Activated CD4-positive, CD25-positive, alpha-beta regulatory T cell treated with anti-CD3 and anti-CD28 coated beads, Interleukin-2, amount 50 U/mL, for 72 hours (primary cell): Measurements from ENCODE around the gene OOSP1.
"Not testable (repeated sequence)": the region's sequence is repeated elsewhere in the genome, so short reads cannot be mapped to it uniquely, and the experiment has no call there.

Experiments used
- DNase-seq: peaks from one replicate; pipeline ENCODE4 v3.0.0; 2021

The OOSP1 gene, protein sequence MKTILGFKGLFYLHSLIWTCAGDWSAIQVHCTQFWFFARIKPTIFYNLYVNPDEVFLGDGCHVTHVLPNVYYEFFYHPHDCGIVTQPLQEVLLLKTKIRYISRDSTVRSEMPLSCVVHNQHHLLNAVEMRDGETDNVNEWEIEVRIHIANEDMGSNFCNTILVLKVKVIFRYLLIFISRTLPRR

DNA sequence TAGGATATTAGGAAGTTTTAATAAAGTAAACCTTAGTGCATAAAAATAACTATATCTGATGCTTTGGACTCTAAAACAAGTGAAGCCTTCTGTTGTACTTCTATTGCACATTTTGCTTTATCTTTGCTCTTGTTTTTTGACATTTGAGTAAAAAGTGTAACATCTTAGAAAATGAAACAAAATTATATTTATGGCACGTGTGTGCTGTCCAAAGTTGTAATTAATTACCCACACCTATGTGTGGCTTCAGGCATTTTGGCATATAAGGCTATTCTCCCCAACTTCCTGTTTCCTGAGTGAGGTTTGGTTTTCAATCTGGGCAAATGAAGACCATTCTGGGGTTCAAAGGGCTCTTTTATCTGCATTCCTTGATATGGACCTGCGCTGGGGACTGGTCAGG, at the start of gene OOSP1:
Gene OOSP1 (plus strand): TSS at position 301 of the 400 bp plus-strand sequence. CDS start 23 bp downstream, at position 324.
- DNase-seq: no peak

DNA sequence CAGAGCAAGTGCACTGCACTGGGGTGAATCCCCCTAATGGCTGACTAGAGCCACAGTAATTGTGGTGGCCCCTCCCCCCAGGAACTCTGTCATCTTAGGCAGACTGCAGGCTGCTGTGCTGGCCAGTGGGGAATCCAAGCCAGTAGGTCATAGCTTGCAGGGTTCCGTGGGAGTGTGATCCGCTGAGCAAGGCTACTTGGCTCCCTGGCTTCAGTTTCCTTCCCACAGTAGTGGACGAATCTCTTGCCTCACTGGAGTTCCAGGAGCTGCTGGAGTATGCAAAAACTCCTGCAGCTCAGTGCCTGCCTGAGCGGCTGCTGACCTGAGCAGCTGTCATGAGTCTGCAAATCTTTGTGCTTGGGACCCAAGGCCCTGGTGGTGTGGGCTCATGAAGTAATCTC, 46.5 kb upstream of the OOSP1 start:
- no peak for DNase-seq

DNA sequence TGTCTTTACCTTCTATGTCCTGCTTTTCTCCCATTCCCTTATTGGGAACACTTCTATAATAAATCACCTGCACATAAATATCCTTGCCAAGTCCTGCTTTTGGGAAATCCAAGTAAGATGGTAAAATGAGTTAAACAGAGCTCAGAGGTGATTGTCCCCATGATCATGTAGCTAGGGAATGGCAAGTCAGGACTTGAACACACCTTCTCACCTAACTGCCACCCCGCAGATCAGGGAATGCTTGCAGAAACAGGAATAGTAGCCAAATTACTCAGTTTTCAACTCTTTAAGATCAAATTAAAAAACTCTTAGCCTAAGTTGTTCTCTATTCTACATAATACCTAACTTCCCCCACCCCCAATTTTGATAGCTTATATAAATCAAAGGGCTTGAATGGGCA, 43.6 kb upstream of the OOSP1 start:
- no peak for DNase-seq

DNA sequence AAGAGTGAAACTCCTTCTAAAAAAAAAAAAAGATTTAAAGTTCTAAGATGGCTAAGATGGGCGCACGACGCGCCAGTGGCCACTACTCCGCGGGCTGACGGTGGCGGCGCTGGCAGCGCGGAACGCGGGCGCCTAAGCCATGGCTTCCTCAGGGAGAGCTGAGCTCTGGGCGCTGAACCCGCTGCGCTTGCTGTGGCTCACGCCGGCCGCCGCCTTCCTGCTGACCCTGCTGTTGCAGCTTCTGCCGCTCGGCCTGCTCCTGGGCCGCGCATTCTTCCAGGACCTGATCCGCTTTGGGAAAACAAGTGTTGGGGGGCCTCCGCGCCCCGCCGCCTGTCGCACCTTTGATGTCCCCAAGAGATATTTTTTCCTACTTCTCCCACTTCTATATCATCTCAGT, 40.2 kb upstream of the OOSP1 start:
- DNase-seq: no peak

DNA sequence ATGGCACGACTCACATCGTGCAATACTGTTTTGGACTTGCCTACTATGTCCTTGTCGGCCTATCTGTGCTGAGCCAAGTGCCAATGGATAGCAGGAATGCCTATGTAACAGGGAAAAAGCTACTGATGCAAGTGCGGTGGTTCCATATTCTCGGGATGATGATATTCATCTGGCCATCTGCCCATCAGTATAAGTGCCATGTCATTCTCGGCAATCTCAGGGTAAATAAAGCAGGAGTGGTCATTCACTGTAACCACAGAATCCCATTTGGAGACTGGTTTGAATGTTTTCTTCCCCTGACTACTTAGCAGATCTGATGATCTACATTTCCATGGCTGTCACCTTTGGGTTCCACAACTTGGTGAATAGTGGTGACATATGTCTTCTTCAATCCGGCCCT, 39.6 kb upstream of the OOSP1 start:
- DNase-seq: no peak

DNA sequence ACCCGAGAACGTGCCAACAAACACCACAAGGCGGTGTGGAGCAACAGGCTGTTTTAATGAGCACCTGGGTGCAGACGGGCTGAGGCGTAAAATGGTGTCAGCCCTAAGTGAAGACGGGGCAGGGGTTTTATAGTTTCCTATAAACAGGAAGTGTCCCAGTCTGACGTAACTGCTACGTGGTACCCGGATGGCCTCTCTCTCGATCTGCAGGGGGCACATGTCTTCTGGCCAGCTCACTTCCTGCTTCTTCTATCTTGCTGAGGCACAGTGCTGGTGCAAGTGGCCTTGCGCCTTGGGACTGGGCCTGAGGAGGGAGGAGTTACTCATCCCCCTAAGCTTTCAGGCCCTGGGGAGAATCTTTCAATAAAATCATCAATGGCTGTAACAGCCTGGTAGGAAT, 38.7 kb upstream of the OOSP1 start:
- DNase-seq: no peak

DNA sequence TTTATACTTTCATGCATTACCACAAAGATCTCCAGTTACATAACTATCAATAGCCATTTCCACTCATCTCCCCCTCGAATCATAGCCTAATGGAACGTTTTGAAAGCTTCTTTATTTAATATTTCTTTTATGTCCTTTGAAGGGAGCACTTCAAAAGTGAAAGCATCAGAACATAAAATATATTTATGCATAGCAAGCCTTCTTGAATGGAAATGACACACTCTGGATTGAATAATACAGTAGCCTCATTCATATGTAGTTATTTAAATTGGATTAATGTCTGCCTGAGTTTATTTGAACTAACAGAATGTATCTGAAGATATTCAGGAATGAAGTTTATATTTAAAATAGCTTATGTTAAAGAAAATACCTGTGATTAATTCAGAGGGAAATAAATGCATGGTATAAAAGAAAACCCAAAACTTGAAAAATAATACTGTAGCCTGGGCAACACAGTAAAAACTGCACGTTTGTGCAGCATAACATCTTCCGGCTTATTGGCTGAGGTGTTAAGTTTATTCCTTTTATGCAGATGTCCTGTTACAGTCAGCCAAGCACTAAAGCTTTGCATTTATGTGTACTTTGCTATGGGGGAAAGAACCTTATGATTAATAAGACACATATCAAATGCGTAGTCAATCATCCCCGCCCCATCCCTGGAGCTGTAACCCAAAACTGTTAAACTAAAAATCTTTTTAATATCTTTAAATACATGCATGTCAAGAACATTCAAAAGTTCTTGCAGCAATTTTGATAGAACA, 37.7 kb upstream of the OOSP1 start:
- no peak for DNase-seq

DNA sequence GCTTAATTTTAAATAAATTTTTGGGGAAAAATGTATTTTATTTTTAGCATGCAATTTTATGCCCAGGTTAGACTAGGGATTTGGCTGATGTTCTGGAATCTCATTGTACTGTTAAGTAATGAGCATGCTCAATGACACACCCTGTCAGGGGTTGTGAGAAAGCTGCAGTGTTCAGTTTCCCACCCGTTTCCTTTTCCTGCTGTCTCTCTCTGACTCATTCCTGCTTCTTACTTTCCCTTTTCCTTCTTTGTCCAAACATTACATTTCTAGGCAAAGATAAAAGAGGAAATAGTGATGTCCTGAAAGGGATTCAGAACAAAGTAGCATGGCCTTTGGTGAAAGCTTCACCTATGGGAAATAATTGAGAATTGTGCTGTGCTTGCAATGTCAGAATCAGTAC, 36.9 kb upstream of the OOSP1 start:
- no peak for DNase-seq

DNA sequence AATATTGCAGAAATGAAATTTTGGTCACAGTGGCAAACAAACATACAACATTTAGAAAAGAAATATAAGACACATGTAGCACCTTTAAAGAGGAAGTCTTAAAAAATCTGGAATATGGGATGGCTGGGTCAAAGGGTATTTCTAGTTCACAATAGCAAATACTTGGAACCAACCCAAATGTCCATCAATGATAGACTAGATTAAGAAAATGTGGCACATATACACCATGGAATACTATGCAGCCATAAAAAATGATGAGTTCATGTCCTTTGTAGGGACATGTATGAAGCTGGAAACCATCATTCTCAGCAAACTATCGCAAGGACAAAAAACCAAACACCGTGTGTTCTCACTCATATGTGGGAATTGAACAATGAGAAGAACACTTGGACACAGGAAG, 34.7 kb upstream of the OOSP1 start:
- not testable (repeated sequence) for DNase-seq

DNA sequence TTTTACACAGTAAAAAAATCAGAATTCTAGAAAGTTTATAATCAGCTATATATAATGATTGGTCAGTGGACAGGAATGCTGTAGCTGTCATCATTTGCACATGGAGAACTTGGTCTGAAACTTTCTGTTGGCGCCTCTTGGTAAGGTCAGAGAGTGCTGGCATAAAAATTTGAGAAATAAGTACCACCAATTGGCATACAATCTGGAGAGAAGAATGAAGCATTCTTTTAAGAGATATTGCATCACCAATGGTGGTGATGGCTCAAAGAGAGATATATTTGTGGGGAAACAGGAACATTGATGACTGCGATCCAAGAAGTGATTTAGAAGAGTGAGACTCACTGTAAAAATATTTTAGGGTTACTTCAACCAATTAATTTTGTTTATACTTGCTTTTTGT, 19.8 kb upstream of the OOSP1 start:
- no peak for DNase-seq

DNA sequence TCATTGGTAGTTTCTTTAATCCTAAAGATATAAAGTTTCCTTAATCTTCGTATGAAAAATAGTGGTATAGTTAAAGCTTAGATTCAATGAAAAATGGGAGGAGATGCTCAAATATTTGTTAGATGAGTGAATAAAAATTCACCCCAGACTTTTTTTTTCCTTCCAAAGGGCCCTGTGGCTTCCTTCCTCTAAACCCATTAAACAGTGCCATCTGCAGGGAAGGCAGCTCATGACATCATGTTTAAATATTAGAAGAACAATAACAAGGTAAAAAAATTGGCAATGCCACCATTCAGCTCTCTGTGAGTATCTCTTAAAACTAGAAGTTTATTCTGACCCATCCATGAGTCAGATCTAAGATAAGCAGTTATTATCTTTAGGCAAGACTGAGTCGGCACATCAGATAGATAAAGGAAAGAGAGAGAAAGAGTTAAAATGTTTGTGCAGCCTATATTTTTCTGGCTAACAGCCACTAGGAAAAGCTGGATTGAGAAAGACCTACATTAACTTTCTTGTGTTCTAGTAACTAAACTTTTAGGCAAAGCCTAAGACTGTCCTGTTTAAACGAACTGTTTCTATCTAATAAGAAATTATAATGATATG, 19.1 kb upstream of the OOSP1 start:
- DNase-seq: no peak

DNA sequence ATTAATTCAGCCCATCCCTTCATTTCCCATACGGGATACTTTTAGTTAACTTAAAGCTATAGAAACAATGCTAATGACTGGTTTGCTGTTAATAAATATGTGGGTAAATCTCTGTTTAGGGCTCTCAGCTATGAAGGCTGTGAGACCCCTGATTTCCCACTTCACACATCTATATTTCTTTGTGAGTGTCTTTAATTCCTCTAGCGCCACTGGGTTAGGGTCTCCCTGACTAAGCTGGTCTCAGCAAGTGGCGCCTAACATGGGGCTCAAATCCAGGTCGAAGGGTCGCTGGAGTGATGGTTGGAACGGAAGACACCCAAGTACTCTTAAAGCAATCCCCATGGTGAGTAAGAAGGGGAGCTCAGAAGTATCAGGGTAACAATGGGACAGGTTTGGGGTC, 14.4 kb upstream of the OOSP1 start:
- DNase-seq: no peak

DNA sequence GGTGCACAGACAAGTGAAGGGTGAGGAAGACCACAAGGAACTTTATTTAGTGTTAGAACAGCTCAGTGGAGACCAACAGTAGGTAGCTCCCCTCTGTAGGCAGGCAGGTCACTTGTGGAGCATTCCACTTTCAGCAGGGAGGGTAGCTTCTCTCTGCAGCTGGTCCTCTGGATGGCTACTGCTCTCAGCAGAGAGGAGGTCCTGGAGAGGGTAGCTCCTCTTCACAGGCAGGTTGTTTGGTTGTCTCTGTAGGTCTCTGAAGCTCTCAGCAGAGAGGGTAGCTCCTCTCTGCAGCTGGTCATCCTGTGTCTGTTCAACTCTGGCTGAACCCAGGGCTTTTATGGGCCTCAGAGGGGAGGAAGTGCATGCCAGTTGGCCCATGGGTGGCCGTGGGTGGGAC, 6.5 kb upstream of the OOSP1 start:
- no peak for DNase-seq

DNA sequence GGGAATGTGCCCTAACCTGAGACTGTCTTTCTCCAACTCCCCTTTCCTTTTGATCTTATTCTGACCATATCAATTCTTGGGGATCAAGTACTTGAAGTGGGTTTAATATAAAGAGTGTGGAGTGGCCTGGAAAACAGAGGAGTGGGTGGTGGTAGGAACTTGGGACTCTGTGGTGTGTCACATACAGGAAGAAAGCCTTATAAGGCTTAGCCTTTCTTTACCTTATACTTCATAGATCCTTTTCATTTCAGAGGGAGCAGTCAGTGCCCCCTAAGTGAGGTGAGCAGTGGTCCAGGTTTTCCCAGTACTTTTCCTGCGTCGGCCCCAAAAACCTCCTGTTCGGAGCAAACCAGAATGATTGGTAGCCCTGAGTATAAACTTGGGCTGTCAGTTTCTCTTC, 486 bp downstream of the OOSP1 start:
- DNase-seq: no peak

DNA sequence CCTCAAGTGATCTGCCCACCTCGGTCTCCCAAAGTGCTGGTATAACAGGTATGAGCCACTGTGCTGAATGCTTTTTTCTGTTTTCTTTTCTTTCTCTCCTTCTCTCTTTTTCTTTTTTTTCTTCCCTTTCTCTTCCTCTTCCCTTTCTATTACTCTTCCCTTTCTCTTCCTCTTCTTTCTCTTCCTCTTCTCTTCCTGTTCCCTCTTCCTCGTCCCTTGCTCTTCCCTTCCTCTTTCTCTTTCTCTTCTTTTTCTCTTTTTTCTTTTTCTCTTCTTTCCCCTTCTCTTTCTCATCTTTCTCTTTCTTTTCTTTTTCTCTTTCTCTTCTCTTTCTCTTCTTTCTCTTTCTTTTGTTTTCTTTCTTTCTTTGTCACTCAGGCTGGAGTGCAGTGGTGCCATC, 1.2 kb downstream of the OOSP1 start:
- no peak for DNase-seq

DNA sequence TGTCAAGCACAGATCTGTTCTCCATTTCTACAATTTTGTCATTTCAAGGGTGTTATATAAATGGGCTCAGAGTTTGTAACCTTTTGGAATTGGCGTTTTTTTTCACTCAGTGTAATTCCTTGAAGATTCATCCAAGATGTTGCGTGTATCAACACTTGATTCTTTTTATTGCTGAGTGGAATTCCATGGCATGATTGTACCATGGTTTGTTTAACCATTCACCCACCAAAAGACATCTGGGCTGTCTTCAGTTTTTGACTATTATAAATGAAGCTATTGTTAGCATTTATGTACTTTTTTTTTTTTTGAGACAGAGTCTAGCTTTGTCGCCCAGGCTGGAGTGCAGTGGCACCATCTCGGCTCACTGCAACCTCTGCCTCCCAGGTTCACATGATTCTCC, 2.9 kb downstream of the OOSP1 start:
- DNase-seq: no peak

DNA sequence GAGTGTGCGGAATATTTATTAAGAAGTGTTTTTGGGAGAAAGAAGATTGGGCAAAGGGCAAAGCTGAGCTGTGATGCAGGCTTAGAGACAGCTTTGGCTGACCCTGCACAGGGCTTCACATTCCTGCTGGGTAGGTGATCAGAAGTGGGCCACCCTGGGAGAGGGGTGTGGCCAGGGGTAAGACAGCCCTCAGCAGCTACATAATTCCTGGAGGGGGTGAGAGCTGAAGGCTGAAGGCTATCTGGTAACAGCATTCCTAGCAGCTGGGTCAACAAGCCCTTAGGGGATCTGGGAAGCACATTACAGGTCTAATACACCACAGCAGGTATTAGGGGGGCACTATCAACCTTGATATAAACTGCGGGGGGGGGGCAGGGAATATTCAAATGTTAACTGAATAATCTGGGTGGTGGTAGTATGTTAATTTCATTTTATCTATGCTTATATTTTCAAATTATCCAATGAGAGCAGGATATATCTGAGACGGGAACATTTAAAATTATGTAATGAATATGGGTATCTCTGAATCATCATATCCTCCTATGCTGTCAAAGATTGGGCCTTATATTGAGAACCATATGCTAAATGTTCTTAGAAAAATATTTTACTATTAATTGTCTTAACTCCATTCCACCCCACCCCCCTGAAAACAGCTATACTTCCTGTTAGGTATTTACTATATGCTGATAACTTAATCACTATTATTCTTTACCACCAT, 5.9 kb downstream of the OOSP1 start:
- DNase-seq: no peak

DNA sequence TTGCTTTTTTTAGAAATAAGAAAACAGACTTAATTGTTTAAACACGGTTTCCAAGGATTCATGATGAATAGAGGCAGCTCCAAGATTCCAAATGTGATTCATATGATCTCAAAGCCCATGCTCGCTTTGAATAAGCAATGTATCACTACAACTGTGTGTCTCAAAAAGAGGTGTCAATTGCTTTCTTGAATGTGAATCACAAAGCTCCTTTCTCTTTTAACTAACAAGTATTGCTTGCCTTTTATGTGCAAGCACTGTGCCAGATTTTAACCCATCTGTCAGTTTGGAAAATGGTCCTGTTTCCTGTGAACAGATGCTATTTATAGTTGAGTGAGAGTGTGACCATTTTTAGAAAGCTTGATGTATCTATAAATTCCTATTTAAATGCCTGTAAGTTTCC, 6.5 kb downstream of the OOSP1 start:
- DNase-seq: no peak

DNA sequence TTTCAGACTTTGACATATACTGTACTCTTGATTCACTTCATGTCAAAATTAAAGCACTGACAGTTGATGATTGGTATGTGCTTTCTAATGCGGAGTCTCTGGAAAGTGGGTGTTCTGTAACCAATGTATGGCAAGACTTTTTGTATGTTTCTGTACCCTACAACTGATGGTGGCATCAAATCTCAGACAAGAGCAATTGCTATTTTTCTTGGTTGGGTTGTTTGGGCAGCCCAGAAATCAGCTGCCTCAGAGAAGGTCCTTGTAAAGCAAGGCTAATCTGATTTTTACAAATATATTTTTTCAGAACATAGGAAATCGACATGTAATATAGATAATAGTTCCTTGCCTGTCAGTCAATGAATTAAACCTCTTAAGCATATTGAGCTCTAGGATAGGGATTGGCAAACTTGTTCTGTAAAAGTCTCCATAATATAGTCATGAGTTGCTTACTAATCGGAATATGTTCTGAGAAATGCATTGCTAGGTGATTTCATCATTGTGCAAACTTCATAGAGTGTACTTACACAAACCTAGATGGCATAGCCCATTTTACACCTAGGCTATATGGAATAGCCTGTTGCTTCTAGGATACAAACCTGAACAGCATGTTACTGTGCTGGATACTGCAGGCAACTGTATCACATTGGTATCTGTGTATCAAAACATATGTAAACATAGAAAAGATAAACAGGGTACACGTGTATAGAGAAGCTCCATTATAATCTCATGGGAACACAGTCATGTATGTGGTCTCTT, 15.4 kb downstream of the OOSP1 start:
- DNase-seq: no peak

DNA sequence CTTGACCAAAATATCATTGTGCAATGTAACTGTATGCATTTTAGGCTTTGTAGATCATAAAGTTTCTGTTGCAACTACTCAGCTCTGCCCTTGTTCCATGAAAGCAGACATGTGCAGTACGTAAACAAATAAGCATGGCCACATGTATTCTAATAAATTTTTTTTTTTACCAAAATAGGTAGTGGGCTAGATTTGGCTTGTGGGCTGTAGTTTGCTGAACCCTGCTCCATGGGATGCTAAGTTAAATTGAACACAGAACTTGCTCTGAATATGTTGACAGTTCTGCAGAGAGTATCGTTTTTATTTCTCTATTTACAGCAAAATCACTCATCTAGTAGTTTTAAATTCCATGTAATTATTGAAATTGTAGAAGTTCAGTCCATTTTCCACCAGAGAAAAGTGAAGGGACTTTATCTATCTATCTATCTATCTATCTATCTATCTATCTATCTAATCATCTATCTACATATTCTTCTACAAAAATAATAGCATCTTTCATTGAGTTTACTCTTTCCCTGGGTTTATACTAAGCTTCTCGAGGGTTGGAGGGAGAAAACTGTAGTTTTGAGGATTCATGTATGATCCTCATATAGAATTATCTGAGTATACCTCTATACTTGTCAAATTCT, 16.1 kb downstream of the OOSP1 start:
- DNase-seq: no peak

DNA sequence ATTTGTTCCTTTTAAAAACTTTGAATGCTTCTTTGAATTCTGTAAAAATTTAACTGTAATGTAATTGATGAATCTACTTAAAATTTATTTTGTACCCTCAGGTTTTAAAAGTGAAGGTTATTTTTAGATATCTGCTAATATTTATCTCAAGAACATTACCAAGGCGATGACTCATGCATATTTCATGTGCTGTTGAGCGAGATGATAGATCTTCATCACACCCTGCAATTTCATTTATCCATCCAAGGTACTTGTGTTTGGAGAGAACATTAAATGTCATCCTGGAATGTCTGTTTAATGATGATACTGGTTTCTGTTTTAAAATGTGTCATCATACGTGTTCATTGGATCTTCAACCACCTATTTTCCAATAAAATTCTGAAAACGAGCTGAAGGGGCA, 18.9 kb downstream of the OOSP1 start:
- no peak for DNase-seq

DNA sequence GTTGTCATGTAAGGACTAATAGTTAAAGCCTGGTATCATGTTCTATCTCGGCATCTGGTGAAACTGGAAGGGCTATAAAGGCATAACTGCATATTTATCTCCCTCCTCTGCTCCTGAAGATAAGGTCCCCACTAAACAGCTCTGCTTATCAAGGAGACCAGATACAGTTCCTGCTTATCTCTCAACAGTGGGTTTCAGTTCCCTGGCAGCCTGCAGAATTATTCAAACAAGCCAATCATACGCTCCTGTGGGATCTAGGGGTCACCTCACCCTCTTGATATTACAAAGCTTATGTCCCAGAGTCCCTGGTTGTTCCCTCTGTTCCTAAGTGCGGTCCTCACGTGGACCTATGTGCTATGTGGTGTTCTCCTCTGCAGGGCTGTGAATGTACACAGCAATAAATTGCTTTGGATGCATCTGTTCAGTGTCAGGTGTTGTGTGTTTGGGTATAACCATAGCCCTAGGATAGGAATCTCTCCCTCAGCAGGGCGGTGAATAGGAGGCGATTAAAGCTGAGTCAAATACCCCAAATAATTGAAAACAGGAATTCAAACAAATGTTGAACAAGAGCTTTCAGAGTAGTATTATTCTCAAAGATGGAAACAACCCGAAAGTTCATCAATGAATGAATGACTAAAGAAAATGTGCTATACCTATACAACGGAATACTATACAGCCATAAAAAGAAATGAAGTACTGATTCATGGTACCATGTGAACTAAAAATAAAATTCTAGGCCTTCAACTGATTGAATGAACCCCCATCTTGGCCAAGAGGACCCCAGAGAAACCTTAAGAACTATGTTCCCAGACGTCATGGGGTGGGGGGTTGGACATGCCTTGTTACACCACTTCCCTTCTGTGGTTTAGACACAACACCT, 22.5 kb downstream of the OOSP1 start:
- DNase-seq: no peak
